HG03045 (cell line): ENCODE data around the gene GPBP1.
"Not testable (repeated sequence)": the region's sequence is repeated elsewhere in the genome, so short reads cannot be mapped to it uniquely, and the experiment has no call there.

Experiments
- ATAC-seq: cut with Tn5 transposase; IDR thresholded peaks from one replicate; pipeline ENCODE4 v1.9.1; 2021; ENCODE audit warnings: mild to moderate bottlenecking, moderate library complexity; ENCODE audit not compliant: unreplicated experiment

The GPBP1 gene

DNA sequence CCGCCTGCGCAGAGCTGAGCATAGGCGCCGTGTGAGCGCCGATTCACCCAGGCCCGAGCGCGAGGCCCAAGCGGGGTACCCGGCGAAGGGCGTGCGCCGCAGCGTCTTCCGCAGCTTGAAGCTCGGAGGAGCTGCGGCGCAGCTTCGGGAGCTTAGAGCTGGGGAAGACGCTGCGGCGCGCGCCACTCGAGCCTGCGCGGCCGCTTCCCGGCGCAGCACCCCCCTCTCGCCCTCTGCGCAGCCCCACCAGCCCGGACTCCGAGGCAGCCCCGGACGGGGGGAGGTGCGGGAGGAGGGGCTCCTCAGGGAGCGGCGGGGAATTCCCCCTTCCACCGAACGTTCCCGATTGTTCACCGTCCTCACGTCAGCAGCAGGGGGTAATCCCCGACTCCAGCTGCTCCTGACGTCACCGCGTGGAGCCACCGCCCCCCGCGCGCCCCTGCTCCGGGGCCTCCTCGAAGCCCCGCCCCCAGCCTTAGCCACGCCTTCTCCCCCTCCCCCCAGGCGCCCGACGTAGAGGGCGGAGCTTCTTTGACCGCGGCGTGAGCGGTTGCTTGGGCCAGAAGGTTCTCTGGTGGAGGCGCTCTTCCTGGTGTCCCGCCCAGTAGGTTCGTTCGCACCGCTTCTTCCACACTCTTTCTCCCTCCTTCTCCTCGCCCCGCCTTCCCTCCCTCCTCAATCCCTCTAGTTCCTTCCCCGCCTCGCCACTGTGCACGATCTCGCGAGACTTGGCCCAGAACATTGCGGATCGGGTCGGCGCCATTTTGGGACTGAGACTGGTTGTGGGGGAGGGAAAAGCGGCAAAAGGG, at the start of gene GPBP1:
GPBP1 (plus strand) TSS at position 741 of the 809 bp plus-strand sequence. CDS start 40,072 bp downstream, outside the sequence.
- ATAC-seq = peak; percentile 77

- ATAC-seq = no peak
Measured at GRCh38 chr5:57128325-57128724, 45.5 kb upstream of the GPBP1 start.

- ATAC-seq = no peak
Measured at GRCh38 chr5:57133574-57133973, 40.3 kb upstream of the GPBP1 start.

DNA sequence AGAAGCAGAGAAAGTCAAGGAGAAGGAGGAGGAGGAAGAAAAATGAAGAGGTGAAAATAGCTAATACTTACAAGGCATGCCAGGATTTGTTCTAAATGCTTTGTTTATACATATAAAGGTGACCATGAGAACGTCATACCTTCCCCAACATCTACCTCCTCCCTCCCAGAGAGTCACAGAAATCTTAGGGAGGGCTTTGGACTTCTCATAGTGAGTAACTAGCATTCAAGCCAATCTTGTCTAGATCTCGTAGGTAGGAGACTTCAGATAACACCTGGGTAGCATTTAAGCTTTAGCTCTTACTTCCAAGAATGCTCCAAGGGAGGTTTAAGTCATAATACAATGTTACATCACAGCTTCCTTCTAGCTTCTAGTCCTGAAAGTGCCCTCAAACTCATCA, 36.5 kb upstream of the GPBP1 start:
- ATAC-seq = no peak

- ATAC-seq = no peak
Measured at GRCh38 chr5:57152316-57152715, 21.5 kb upstream of the GPBP1 start.

DNA sequence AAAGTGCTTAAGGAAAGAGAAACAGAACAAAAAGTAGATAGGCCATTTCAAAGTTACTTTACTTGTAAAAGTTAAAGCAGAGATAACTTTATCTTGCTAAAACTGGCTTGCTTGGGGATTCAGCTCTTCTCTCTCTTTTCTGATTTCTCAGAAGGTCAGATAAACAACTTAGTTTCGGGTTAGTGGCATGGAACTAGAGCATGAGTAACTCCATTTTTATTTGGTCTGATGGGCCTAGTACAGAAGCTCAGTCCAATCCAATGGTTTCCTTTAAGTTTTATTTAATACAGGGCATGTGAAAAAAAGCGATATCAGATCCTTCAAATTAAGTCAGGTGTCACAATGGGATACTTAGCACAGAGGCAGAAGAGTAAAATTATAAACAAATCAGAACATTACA, 18.8 kb upstream of the GPBP1 start:
- ATAC-seq = no peak

DNA sequence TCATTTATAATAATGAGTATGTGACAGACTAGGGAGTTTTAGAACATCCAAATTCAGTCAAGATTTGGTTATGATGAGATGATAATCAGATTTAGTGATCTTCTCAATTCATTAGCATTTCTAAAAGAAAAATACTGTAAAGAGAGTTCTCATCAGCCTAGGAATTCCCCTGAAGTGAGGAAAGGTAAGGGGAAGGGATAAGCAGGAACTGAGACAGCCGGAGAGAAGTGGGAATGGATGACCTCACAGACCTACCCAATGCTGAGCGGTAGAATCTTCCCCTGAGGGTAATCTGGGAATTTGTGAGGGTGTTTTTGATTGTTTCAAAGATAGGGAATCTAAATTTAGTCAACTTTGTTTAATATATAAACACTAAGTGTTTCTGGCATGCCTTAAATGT, 16.7 kb upstream of the GPBP1 start:
- ATAC-seq = no peak

DNA sequence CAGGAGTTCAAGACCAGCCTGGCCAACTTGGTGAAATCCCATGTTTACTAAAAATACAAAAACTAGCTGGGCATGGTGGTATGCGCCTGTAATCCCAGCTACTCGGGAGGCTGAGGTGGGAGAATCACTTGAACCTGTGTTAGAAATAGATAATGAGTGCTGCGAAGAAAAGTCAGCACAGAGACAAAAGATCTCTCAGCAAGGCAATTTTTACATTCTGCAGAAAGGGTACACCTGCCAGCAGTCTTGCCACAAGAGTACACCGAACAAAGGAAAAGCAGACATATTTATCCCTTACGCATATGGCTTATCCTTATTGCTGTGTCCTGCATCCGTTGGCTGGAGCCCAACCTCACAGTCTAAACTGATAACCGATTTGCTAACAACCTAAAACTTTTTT, 16.2 kb upstream of the GPBP1 start:
- ATAC-seq = no peak

GRCh38 chr5:57163553-57164006, 10.3 kb upstream of the GPBP1 start:
- no peak for ATAC-seq

- no peak for ATAC-seq
Measured at GRCh38 chr5:57164124-57164523, 9.7 kb upstream of the GPBP1 start.

GRCh38 chr5:57165171-57165570, 8.7 kb upstream of the GPBP1 start:
- ATAC-seq = not testable (repeated sequence)

DNA sequence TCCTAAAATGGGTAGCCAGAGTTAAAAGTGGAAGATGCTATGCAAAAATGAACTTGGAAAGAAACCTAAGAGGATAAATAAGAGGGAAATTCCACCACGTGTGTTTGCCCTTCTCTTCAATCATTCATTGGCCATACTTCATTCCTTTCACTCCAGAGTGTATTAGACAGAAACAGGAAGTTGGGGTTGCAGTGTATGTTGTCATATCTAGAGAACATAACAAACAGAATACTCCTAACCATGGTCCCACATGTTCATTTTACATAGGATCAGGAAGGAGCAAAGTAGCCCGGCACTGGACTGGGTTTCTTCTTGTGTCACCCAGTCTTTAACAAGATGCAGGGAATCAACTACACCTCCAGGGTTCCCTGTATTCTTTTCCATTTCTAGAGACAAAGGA, 7.6 kb upstream of the GPBP1 start:
- no peak for ATAC-seq

DNA sequence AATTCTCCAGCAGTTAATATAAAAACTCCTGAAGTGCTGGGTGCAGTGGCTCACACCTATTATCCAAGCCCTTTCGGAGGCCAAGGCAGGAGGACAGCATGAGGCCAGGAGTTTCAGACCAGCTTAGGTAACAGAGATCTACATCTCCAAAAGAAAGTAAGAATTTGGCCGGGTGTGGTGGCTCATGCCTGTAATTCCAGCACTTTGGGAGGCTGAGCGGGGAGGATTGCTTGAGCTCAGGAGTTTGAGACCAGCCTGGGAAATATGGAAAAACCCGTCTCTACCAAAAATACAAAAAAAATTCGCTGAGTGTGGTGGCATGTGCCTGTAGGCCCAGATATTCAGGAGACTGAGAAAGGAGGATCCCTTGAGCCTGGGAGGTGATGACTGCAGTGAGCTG, 6.7 kb upstream of the GPBP1 start:
- no peak for ATAC-seq

DNA sequence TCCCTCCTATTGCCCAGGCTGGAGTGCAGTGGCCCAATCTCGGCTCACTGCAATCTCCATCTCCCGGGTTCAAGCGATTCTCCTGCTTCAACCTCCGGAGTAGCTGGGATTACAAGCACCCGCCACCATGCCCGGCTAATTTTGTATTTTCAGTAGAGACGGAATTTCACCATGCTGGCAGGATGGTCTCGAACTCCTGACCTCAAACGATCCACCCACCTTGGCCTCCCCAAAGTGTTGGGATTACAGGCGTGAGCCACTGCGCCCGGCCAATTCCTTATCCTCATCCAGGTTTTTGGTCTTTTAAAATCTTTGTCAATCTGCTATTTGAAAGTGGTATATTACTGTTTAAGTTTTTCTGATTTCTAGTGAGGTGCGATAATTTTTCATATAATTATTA, 3.7 kb upstream of the GPBP1 start:
- not testable (repeated sequence) for ATAC-seq

DNA sequence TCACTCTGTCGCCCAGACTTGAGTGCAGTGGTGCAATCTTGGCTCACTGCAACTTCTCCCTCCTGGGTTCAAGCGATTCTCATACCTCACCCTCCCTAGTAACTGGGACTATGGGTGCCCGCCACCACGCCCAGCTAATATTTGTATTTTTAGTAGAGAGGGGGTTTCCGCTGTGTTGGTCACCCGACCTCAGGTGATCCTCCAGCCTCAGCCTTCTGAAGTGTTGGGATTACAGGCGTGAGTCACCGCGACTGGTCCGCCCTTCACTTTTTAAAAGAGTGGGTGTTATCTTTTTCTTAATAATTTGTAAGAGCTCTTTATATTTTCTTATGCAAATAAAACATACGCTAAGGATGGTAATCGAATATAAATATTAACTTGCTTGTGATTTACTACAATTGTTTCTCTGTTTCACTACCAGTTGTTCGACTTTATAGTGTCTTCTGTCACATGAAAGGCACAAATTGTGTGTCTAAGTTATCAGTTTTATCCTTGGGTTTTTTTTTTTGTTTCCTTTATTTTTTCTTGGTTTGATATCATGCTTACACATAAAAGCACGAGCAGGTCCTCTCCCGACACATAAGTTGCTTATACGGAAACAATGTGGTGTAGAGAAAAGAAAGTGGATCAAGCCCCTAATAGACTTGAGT, 1.9 kb upstream of the GPBP1 start:
- no peak for ATAC-seq

GRCh38 chr5:57172466-57173318, 1.2 kb upstream of the GPBP1 start:
- no peak for ATAC-seq

GRCh38 chr5:57174128-57174889, 450 bp downstream of the GPBP1 start:
- peak; percentile 2 for ATAC-seq

- ATAC-seq = no peak
Measured at GRCh38 chr5:57174890-57175510, 1.1 kb downstream of the GPBP1 start.

DNA sequence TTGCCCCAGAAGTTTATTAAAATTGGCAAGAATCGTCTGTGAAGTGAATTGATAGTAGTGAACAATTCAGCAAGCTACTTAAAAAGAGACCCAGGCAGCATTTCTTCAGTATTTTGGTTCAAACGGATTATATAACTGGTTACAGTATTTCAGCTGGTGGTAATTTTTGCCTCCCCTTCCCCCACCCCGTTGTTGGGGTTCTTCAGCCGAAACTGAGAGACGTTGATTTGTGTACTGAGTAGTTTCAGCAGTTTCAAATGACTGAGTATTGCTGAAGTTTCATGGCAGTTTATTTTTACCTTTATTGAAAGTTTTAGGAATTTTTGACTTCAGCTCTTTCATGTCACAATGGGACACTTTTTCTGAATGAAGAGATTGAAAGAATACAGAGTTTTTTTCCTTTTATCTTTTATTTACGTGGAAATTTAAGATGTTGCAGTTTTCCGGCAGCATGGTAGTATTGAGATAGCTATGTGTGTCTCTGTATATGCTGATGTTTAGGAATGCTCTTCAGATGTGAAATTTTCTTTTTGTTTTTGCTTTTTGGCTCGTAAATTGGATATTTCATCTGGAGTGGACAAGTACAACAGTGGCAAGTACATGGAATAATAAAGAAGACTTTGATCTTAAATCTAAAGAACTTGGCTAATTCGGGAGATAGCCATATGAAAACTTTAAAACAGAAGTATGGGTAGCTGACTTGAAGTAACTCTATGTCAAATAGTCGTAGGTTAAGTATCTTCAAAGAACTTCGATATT, 1.9 kb downstream of the GPBP1 start:
- no peak for ATAC-seq
